RKO (cell line): Measurements from ENCODE around the gene KRT38.
A peak's percentile ranks its signal among the peaks of the same experiment; 100 is the strongest.

Experiments
- DNase-seq: peaks from one replicate; pipeline ENCODE4 v3.0.0-alpha.2; 2016; ENCODE audit warnings: low spot score

The KRT38 gene

GRCh38 chr17:41421617-41422016, 19.2 kb downstream of the KRT38 start:
- DNase-seq: no peak

GRCh38 chr17:41421116-41421515, 19.7 kb downstream of the KRT38 start:
- no peak for DNase-seq

DNA sequence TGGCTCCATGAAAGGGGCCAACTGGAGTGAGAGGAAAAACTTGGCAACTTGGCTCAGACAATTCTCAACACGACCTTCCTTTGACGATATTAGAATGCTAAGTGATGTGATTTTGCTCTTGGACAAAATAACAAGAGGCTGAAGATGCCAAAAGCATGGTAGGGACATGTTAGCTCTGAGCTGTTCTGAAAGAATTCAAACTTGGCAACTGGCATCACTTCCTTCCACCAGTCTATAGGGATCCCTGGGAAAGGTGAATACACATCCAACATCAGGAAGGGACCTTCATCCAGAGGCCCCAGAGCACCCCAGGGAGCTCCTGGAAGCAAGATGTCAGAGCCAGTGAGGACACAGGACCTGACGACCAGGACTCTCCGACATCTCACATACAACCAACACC, 20.6 kb downstream of the KRT38 start:
- no peak for DNase-seq

DNA sequence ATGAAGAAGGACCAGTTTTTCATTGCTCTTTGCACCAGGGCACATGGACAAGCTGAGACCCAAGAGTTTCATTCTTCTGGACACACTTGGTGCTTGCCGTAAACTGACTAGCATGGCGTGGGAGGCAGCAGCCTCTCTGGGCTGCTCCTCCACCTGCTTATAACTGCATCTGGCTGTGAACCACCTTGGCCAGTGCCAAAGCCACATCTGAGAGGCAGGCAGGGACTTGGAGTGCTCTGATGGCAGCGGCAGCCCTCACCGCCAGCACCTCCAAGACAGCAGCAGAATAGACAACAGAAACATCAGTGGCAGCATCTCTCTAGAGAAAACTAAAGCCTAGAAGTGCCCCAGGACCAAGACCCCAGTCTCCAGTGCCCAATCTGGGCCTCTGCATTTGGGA, 21.1 kb downstream of the KRT38 start:
- no peak for DNase-seq

DNA sequence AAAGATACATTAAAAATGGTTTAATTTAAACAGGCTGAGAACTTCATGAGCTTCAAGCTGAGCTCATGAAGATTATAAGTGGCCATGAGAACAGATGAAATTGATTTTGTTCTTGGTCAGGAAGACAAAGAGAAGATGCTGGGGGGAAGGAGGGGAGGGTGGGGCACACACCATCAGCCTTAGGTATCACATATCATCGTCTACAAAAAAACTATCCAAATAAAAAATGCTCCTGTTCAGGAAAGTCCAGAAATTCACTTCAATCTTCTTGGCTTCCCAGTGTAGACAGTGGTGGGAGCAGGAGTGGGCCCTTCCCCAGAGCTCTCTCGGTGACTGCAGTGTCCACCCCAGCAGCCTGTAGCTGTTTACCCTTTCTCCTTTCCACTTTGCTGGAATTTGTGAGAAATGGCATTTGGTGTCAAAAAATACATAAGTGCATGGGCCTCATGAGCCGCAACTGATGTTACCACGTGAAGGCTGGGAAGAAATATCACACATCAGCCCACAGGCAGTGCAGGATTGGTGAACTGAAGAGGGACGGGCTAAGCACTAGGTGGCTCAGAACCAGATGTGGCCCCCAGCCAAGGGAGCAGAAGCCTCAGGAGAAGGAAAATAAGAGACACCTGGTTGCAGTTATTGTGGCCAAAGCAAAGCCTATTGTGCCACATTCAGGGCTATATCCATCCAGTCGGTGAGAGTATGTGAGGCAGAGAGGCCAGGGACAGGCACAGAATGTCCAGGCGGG, 22.5 kb downstream of the KRT38 start:
- DNase-seq: no peak

- DNase-seq: no peak
Observed at GRCh38 chr17:41417576-41418015, 23.2 kb downstream of the KRT38 start.

- DNase-seq: no peak
Observed at GRCh38 chr17:41417127-41417526, 23.7 kb downstream of the KRT38 start.

DNA sequence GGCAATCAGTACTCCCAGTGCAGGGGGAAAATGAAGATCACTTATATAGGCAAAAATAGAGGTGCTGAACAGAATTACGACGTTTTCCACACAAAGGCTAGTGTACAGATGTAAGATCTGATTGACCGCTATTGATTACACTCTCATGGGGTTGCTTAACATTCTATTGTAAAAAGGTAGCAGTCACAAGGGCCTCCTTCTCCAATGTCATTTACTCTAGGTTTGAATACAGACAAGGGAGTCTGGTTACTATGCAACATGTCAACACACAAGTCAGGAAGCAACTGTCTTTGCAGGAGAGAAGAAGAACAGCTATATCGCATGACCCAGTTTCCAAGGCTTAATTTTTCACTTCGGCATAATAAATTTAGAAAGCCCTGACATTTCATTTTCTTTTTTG, 24.3 kb downstream of the KRT38 start:
- DNase-seq: no peak

DNA sequence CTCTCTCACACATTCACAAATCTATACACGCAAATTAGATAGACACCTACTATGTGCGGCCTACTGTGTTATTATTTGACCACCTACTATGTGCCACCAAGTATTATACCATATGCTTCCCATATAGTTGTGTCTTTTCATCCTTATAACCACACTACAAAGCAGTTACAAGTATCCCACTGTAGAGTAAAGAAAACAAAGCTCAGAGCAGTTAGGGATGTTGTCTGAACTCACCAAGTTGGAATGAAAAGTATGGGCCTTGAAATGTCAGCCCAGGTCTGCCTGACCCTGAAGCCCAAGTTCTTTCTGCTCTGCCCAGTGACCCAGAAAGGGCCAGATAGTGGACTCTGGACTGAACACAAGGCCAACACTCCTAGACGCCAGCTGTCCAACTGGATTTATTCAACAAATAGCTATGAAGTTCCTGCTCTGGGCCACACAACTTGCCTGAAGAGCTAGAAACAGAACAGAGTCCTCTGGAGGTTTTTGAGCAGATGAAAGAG, 24.9 kb downstream of the KRT38 start:
- no peak for DNase-seq

GRCh38 chr17:41415411-41415810, 25.4 kb downstream of the KRT38 start:
- no peak for DNase-seq

GRCh38 chr17:41413982-41414381, 26.8 kb downstream of the KRT38 start:
- DNase-seq: no peak

DNA sequence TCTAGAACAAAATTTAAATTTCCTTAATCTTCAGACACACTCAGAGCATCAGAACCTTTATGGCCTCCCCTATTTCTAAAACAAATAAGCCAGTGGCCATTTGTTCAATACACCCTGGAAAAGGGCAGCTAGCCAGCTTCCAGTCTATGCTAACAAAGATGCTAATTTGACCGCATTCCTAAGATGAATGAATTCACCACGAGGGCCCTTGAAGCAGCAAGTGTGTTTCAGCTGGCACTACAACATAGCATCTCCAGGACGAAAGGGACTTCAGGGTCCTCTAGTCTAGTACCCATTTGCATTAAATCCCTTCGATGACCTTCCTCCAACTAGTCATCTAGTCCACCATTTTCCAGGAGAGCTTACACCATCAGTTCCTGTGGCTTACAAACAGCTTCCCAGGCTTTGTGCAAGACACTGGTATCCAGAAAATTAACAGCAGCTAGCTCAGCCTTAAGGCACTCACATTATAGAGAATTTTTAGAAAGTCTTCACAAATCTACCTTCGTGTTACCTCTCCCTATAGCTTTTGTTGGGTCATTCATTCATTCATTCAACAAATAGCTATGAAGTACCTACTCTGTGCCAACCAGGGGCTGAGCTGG, 27.3 kb downstream of the KRT38 start:
- DNase-seq: no peak

DNA sequence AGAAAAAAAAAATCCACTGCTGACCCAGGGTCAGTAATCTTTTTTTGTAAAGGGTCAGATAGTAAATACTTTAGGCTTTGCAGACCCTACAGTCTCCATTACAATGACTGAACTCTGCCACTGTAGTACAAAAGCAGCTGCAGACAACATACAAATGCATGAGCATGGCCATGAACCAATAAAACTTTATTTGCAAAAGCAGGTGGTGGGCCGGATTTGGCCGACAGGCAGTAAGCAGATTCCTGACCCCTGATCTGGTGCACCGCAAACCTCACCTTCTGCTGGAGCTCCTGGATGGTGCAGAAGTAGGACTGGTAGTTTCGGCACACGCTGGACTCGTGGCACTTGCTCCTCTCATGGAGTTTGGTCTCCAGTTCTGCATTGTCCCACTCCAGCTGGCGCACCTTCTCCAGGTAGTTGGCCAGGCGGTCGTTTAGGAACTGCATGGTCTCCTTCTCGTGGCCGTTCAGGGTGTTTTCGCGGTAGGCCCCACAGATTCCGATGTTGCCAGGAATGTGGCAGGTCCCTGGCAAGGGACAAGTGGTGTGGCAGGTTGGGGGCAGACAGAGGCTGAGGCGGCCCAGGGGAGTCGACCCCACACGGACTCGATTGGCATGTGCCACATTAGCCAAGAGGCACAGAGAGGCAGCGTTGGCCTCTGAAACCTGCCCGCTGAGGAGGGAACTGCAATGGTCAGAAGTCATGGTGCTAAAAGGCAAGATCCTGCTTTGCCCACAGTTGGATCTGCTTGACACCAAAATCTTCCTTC, 29.5 kb downstream of the KRT38 start:
- no peak for DNase-seq

DNA sequence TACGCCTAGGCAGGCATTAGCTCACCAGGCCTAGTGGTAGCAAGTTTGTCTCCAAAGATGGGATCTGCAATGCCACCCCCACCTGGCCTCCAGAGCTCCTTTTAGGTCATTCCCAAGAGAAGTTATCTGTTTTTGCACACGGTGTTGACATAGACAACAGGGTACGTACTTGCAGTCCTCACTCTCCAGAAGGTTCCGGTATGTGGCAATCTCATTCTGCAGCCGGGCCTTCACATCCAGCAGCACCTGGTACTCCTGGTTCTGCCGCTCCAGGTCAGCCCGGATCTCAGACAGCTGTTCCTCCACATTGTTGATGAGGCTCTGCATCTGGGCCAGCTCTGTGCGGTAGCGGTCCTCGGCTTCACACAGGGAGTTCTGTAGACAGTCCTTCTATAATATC, 33.6 kb downstream of the KRT38 start:
- no peak for DNase-seq

GRCh38 chr17:41406205-41406604, 34.6 kb downstream of the KRT38 start:
- no peak for DNase-seq

- DNase-seq: peak; percentile 88
Observed at GRCh38 chr17:41404024-41404671, 36.6 kb downstream of the KRT38 start.

DNA sequence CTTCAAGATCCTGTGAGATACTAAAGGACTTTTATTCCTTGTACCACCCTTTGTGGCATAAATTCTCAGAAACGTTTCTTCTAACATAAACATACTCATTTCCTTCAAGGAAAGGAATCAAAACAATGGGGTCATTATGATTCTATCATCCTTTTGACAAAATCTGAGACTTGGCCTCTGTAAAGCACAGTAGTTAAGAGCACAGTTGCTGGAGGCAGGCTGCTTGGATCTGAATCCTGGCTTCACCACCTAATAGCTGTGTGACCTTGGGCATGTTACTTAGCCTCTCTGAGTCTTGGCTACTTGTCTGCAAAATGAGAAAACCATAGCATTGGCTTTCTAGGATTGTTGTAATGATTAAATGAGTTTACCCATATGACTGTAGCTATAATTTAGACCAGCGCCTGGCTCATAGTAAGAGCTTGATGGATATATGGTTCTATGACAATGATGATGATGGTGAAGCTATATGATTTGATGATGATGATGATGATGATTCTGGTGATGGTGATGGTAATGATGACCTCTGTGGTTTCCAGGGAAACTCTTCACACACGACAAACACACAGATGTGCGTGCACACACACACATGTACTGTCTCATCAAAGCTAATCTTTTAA, 37.3 kb downstream of the KRT38 start:
- no peak for DNase-seq

- DNase-seq: no peak
Observed at GRCh38 chr17:41402161-41402560, 38.6 kb downstream of the KRT38 start.

GRCh38 chr17:41396996-41397660, 43.7 kb downstream of the KRT38 start, which contains the start of gene KRT31:
Gene KRT31, minus strand, starts transcription at chr17:41397608. Its CDS starts 69 bp downstream, at chr17:41397539.
- no peak for DNase-seq

DNA sequence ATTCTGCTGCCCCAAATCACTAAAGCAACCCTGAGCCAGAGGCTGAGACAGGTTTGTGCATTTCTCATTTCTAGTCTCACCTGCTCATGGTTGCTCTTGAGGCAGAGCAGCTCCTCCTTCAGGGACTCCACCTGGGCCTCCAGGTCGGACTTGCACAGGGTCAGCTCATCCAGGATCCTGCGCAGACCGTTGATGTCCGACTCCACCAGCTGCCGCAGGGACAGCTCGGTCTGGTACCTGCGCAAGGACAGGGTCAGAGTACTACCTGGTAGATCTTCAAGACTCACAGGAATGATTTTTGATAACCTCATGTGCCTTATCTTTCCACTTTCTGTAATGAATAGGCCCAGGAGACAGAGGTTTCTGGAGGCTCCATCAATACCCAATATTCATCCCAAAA, 44.4 kb downstream of the KRT38 start:
- DNase-seq: no peak

- DNase-seq: no peak
Observed at GRCh38 chr17:41395611-41396010, 45.2 kb downstream of the KRT38 start.
